ENCODE measurements around the gene TNFRSF18.

Gene TNFRSF18

GRCh38 chr1:1234180-1234808 lies 27.9 kb upstream of the TNFRSF18 start:
- TF ChIP-seq CTCF (IDR thresholded peaks at IDR 0.05; ENCODE audit: low read depth, low read length), result no peak
- H3K4me3 ChIP-seq (ENCODE audit: low read depth, low read length), result no peak overlapping the region

- no peak overlapping the region for H3K4me3 ChIP-seq (ENCODE audit: low read depth, low read length)
- TF ChIP-seq CTCF (IDR thresholded peaks at IDR 0.05; ENCODE audit: low read depth, low read length), result no peak
Observed at GRCh38 chr1:1233567-1233892, 27.1 kb upstream of the TNFRSF18 start.

GRCh38 chr1:1232796-1233566 lies 26.6 kb upstream of the TNFRSF18 start:
- no peak overlapping the region for H3K4me3 ChIP-seq (ENCODE audit: low read depth, low read length)

GRCh38 chr1:1232208-1232795 lies 25.9 kb upstream of the TNFRSF18 start, which contains the start of gene B3GALT6:
B3GALT6 (plus strand) TSS chr1:1232237; CDS start chr1:1232279, 42 bp downstream.
- no peak for TF ChIP-seq CTCF (IDR thresholded peaks at IDR 0.05; ENCODE audit: low read depth, low read length)

More at GRCh38 chr1:1232796-1233566, 26.6 kb upstream of the TNFRSF18 start:
- TF ChIP-seq CTCF (IDR thresholded peaks at IDR 0.05; ENCODE audit: low read depth, low read length), result no peak

GRCh38 chr1:1231400-1232207 lies 25.2 kb upstream of the TNFRSF18 start, which contains the start of gene SDF4:
SDF4 (minus strand) TSS chr1:1232001; CDS start chr1:1228772, 3,229 bp downstream.
- peak within 1 kb of the TSS; percentile 88 for H3K4me3 ChIP-seq (ENCODE audit: low read depth, low read length)
- no peak for TF ChIP-seq CTCF (IDR thresholded peaks at IDR 0.05; ENCODE audit: low read depth, low read length)

More at GRCh38 chr1:1232208-1232795, 25.9 kb upstream of the TNFRSF18 start, which contains the start of gene B3GALT6:
- H3K4me3 ChIP-seq (ENCODE audit: low read depth, low read length), result peak within 1 kb of the TSS; percentile 88

GRCh38 chr1:1230656-1231399 lies 24.4 kb upstream of the TNFRSF18 start:
- peak overlapping the region; percentile 88 for H3K4me3 ChIP-seq (ENCODE audit: low read depth, low read length)
- no peak for TF ChIP-seq CTCF (IDR thresholded peaks at IDR 0.05; ENCODE audit: low read depth, low read length)
